GM19438 (cell line): ENCODE results near the gene UPK2.
A peak's percentile ranks its signal among the peaks of the same experiment; 100 is the strongest.
"Not testable (repeated sequence)": the region's sequence is repeated elsewhere in the genome, so short reads cannot be mapped to it uniquely, and the experiment has no call there.

Experiments used
- ATAC-seq: cut with Tn5 transposase; IDR thresholded peaks from one replicate; pipeline ENCODE4 v1.9.1; 2021; ENCODE audit warnings: low read depth; ENCODE audit not compliant: unreplicated experiment

The UPK2 gene

GRCh38 chr11:118980191-118980881 is 24.2 kb downstream of the UPK2 start:
- ATAC-seq: no peak

- not testable (repeated sequence) for ATAC-seq
These were observed 28.2 kb downstream of the UPK2 start for GRCh38 chr11:118984337-118984736.

- no peak for ATAC-seq
These were observed 28.7 kb downstream of the UPK2 start for GRCh38 chr11:118984825-118985224.

- no peak for ATAC-seq
These were observed 32.2 kb downstream of the UPK2 start for GRCh38 chr11:118988280-118988679.

- not testable (repeated sequence) for ATAC-seq
These were observed 35.5 kb downstream of the UPK2 start for GRCh38 chr11:118991486-118992038.

- ATAC-seq: peak; percentile 24
These were observed 41.0 kb downstream of the UPK2 start for GRCh38 chr11:118996926-118997626.

- ATAC-seq: peak; percentile 93
These were observed 41.7 kb downstream of the UPK2 start, which contains the start of gene CENATAC for GRCh38 chr11:118997627-118998387. Gene CENATAC, plus strand, starts transcription at chr11:118998138. Its CDS starts 60 bp downstream, at chr11:118998198.

- no peak for ATAC-seq
These were observed 42.3 kb downstream of the UPK2 start for GRCh38 chr11:118998388-118998717.

- ATAC-seq: no peak
These were observed 42.7 kb downstream of the UPK2 start for GRCh38 chr11:118998822-118999221.

GRCh38 chr11:119000906-119001305 is 44.8 kb downstream of the UPK2 start:
- no peak for ATAC-seq

- ATAC-seq: no peak
These were observed 50.6 kb downstream of the UPK2 start for GRCh38 chr11:119006656-119007055.
